Islet of Langerhans (tissue), 1 donor: ENCODE measurements around the gene DPYSL4.

Experiments
- FAIRE-seq: peaks from one replicate; lab custom pipeline; 2011; peaks lifted over from hg19 to GRCh38; lab: Jason Lieb, UNC

DPYSL4 gene

DNA sequence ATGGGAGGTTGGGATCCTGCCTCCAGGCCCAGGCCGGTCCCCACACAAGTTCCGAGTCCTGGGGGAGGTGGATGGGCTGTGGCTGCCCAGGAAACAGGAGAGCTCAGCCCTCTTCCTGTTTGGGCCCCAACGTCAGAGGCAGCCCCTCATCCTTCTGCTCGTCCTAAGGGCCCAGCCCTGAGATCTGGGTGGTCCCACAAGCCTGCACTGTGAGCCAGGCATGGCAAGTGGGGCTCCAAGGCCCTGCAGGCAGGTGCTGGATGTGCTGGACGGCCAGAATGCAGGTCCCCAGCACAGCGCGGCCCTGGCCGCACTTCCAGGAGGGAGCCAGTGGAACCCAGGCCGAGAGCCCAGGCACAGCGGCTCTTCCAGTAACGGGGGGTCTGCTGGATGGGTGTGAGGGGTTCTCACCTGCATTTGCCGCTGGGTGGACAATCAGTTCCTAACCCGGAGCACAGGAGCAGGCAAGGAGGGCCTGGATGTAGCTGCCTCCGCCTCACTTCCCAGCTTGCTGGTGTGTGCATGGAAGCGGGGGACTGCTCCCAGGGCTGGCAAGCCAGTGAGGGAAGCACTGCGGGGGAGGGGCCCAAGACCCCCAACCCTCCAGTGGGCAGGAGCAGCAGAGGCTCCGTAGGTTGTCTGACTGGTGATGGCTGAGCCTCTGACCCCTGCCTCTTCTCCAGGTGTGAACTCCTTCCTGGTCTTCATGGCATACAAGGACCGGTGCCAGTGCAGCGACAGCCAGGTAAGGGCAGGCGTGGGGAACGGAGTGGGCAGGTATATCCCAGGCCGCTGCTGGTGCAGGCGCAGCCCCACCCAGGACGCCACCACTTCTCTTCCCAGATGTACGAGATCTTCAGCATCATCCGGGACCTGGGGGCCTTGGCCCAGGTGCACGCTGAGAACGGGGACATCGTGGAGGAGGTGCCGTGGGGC, 9.7 kb downstream of the DPYSL4 start:
- FAIRE-seq, result no peak

DNA sequence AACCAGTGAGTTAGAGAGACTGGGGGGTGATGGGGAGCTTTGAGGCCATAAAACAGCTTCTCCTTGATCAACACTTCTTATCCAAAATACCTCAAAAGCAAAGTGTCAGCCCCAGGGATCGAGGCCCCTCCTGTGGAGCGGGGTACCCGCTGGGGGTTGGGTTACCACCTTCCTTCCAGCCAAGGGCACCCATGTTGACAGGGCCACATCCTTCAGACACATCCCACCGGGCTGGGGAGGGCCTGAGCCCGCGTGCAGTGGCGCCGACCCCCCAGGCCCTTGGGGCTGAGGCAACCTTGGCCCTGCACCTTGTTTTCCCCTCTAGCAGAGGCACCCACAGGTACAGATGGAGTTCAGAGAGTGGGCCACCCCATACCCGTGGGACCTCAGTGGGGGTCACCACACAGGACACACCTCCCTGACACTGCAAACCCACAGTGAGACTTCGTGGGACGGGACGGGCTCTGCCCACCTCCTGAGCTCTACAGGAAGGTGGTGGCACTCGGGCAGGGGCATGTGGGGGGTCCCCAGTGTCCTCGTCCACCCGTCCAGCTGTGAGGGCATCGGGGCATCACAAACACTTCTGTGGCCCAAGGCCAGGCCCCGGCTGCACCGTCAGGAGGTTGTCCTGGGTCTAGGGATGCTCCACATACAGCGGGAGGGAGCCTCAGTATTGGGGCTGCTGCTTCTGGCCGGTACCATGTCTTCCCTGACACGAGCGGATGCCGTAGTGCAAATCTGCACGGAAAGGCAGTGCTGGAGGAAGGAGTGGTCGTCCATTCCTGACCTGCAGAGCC, 10.7 kb downstream of the DPYSL4 start:
- no peak for FAIRE-seq

DNA sequence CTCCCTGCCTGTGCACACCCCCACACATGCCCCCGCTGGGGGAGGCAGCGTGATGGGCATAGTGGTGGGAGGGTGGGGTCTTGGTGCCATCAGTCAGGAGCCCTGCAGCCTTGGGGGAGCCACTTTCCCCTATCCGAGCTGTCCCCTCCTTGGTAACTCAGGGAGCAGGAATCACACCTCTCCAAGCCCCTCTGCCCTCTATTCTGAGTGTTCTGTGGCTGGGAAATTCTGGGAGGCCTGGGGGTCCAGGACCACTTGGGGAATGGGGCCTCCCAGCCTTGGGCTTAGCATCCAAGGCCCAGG, 11.3 kb downstream of the DPYSL4 start:
- FAIRE-seq, result no peak

- FAIRE-seq, result no peak
Observed at GRCh38 chr10:132198381-132199181, 11.8 kb downstream of the DPYSL4 start.

- FAIRE-seq, result no peak
Observed at GRCh38 chr10:132199268-132199853, 12.6 kb downstream of the DPYSL4 start.

DNA sequence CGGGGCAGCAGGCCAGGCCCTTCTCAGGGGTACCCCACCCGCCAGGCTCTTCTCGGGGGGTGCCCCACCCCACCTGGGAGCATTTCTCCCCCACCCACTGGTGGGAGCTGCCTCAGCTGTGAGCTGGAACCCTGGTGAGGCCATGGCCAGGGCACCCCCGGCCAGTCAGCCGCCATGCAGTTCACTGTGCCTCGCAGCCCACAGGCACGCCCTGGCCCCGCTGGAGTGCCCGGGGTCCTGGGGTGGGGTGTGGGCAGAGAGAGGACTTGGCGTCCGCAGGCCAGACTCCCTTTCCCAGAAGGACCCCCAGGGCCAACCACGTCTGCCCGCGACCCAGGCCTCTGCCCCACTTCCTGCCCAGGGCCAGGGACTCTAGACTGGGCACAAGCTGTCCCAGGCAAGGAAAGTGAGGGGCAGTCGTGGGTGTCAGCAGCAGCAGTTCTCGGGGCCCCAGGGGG, 13.1 kb downstream of the DPYSL4 start:
- no peak for FAIRE-seq

- FAIRE-seq, result no peak
Observed at GRCh38 chr10:132200344-132201110, 13.8 kb downstream of the DPYSL4 start.

DNA sequence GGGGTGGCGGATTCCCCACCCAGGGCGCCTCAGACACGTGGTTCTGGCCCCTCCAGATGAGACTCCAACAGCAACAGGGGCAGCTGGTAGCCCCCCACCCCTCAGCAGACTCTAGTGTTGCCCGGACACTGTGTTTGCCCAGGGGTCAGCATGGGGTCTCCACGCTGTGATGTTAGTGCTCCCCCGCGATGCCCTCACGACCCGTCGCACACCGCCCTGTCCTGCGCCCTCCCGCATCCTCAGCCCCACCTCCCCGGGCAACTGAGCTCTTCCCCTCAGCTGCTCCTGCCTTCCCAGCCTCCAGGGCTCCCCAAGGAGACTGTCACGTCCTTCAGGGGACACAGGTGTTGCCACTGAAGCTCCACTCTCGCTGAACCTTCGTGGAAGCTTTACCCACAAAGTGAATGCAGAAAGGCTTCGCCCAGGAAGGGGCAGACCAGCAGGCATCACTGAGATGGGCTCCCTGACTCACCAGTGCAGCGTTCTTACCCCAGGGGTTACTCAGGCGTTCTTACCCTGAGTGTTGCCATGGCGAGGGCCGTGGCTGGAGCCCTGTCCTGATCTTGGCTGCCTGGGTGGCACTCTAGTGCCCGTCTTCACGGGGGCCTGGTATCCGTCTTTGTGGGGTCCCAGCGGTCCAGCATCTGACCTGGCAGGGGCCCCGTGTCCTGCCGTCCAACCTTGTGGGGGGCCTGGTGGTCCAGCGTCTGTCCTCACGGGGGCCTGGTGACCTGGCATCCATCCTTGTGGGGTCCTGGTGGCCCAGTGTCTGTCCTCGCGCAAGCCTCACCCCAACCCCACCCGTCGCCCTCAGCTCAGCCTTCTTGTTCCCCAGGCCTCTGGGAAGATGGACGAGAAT, 14.6 kb downstream of the DPYSL4 start:
- no peak for FAIRE-seq

DNA sequence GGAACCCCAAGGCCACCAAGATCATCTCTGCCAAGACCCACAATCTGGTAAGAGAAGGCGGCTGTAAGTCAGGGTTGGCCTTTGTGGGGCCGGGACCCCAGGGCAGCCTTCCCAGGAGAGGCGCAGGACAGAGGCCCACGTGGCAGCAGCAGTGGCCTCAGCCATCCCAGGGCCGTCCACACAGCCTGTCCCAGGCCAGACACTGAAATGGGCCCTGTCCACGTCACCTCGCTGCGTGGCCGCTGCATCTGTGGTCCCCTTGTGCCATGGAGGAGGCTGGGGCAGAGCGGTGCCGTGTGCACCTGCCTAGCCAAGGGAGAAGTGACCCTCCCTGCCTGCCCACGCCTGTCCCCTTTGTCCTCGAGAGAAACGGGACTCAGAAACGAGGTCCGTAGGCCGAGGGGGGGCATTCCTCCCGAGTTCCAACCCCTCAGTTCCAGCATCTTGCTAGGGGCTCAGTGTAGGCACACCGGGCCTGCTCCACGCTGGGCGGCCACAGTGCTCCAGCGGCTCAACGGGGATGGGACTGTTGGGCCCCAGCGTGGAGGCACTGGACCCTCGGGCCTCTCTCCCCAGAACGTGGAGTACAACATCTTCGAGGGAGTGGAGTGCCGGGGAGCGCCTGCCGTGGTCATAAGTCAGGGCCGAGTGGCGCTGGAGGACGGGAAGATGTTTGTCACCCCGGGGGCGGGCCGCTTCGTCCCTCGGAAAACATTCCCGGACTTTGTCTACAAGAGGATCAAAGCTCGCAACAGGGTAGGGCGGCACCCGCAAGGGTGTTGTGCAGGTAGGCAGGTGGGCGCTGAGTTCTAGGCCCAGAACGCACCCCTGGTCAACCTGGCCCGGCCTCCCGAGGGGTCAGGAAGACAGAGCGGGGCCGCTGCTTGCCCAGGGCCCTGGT, 15.6 kb downstream of the DPYSL4 start:
- no peak for FAIRE-seq

DNA sequence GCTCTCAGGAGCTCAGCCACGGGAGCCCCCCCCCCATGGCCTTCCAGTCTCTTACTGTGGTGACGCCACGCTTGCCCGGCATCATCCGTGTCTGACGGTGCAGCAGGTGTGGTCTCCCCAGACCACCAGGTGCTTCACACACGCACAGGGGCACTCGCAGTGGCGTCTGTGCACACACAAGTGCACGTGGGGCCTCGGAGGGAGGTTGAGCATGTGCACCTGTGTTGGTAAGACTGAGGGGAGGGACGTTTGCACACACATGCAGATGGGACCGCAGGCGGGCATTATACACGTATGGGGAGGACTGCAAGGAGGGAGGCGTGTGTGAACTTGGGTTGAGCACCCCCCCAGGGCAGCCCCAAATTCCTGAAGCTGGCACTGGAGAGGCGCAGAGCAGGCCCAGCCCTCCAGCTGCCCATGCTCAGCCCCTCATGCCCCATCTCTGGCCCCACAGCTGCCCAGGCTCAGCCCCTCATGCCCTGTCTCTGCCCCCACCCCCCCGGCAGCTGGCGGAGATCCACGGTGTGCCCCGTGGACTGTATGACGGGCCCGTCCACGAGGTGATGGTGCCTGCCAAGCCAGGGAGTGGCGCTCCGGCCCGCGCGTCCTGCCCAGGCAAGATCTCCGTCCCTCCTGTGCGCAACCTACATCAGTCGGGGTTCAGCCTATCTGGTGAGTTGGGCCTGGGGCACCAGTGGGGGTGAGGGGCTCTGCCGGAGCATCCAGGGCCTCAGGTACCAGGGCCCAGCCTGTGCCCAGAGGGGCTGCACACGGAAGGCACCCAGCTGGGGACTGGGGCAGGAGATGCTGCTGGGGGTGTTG, 16.7 kb downstream of the DPYSL4 start:
- no peak for FAIRE-seq

- no peak for FAIRE-seq
Observed at GRCh38 chr10:132204078-132204780, 17.5 kb downstream of the DPYSL4 start.

GRCh38 chr10:132204781-132205473, 18.2 kb downstream of the DPYSL4 start:
- no peak for FAIRE-seq

GRCh38 chr10:132205650-132206376, 19.1 kb downstream of the DPYSL4 start:
- FAIRE-seq, result no peak

- no peak for FAIRE-seq
Observed at GRCh38 chr10:132206377-132206745, 19.6 kb downstream of the DPYSL4 start.

DNA sequence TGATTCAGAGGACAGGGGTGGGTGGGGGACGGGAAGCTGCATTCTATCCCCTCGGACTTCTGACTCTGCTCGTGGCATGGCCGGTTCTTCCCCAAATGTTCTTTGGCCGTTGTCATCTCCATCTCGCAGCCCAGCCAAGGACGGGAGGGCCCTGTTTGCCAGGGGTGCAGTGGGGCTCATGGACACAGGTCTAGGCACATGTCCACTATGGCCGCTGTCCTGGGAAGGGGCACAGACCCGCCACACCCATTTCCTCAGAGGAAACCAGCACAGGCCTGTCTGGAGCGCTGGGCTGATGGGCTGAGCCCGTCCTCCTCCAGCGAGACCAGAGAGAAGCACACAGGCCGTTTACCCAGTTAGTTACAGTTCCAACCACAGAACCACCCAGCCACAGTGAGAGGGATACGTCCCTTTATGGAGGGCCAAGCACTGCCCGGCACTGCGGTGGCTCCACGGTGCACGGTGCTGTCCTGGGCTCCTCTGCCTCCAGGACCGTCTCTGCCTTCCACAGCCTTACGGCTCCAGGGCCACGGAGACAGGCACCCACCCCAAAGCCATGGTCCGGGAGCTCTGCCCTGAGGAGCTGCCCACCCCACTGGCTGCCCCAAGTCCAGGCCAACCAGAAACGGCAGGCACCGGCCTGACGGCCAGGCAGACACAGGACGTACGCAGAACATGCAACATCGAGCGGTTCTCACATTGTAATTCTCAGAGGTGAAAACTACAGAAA, 20.2 kb downstream of the DPYSL4 start:
- FAIRE-seq, result no peak
